Measurements from ENCODE around the gene YWHAQ. TPM values are rescaled to one million over a fixed set of nuclear protein-coding genes. Genes with fewer than 3 reads are reported as not detected.

YWHAQ gene
- total and polyA plus RNA-seq, 9 of the 15 experiments (the other 6 are each of a cell fraction or from before 2014, with no cell fraction given) = 63.1 to 359 (median 203) TPM

DNA sequence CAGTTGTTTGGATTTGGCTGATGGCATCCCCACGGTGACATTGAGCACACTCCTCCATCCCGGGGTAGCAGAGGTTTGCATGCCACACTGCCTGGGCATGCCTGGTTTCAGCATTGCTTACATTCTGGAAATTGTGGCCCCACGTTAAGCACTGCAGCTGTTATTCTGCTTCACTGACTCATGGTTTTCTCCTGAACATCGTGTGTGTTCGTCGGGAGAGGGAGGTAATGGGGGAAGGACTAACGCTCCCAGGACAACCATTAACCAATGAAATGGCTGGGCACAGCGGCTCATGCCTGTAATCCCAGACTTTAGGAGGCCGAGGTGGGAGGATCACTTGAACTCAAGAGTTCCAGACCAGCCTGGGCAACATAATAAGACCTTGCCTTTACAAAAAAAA is 28.2 kb upstream of the YWHAQ start:
- FAIRE-seq (no peak), DNase-seq (ENCODE audit: extremely low read depth in 1 of 4, low spot score in 3 of 4) (no peak), ATAC-seq (no peak)
- POLR2A ChIA-PET = no interaction called here
- Histone ChIP-seq H3K79me2 (ENCODE audit: control insufficient read depth, insufficient read depth, low read length) (no peaks in the 10 kb centered on the region), H3K9me1 (ENCODE audit: control insufficient read depth, insufficient read depth, low read length) (no peaks in the 10 kb centered on the region), H4K20me1 (replicated peaks; ENCODE audit: control insufficient read depth, insufficient read depth, low read length) (no peaks in the 10 kb centered on the region), H3K4me3 (no peak overlapping the region), H2AFZ (ENCODE audit: low read depth, low read length) (no peak overlapping the region), H3K27ac (ENCODE audit: extremely low read depth, low read depth, low read length) (no peak overlapping the region), H3K4me1 (replicated peaks in 1 of 2; ENCODE audit: control insufficient read depth in 2 of 2, insufficient read depth in 2 of 2, low read length in 2 of 2) (peaks cover 15 to 19% of the 10 kb centered on the region in 2 experiments; a peak in 3 of 5 replicates), H3K36me3 (ENCODE audit: control insufficient read depth, insufficient read depth, low read length) (no peaks in the 10 kb centered on the region), H3K27me3 (ENCODE audit: control insufficient read depth in 2 of 2, insufficient read depth in 2 of 2, low read length in 2 of 2) (peaks cover 2 to 14% of the 10 kb centered on the region in 2 experiments; a peak in 2 of 5 replicates), H3K9ac (ENCODE audit: insufficient read depth in 1 of 2, low read depth in 2 of 2, low read length in 2 of 2) (no peak overlapping the region), H3K9me3 (replicated peaks; ENCODE audit: control insufficient read depth, insufficient read depth, low read depth, low read length) (no peaks in the 10 kb centered on the region), H3K4me2 (ENCODE audit: insufficient read depth, low read length) (no peak overlapping the region)
- intact Hi-C loops (cut with micrococcal nuclease) = loop anchor here (5.0 kb wide), 1 partner anchor 103 kb away; no protein-coding TSS in a partner anchor
- in situ Hi-C loops (cut with MboI) = no loop called here
- TF ChIP-seq E2F3 (CRISPR knock-in tag; IDR thresholded peaks at IDR 0.05) = no peak
- peak; percentile 63; the same call in 1 of the 2 replicates for TF ChIP-seq RFX1 (IDR thresholded peaks at IDR 0.05)
- BruUV-seq (replicated peaks) = no TSS peak
- CTCF ChIA-PET (ENCODE audit: low intra/inter-chr PET ratio) = interaction anchor here (0.6 kb wide), 1 partner anchor 111 kb away, joined by 5 read pairs; no protein-coding TSS in a partner anchor
- WGBS (ENCODE audit: insufficient coverage, low coverage, missing lambda C conversion rate) = 6% methylated on average over 9 of the region's 9 CpGs

- 17% methylated on average over 6 of the region's 6 CpGs for WGBS (ENCODE audit: insufficient coverage, low coverage, missing lambda C conversion rate)
- no TSS peak for BruUV-seq (replicated peaks)
- no peak overlapping the region for H3K9ac ChIP-seq (ENCODE audit: insufficient read depth in 1 of 2, low read depth in 2 of 2, low read length in 2 of 2)
- no peak overlapping the region for H2AFZ ChIP-seq (ENCODE audit: low read depth, low read length)
- intact Hi-C loops (cut with micrococcal nuclease) = loop anchor here (5.0 kb wide), 1 partner anchor 105 kb away; no protein-coding TSS in a partner anchor
- H3K36me3 ChIP-seq (ENCODE audit: control insufficient read depth, insufficient read depth, low read length) = no peaks in the 10 kb centered on the region
- H3K9me1 ChIP-seq (ENCODE audit: control insufficient read depth, insufficient read depth, low read length) = no peaks in the 10 kb centered on the region
- H3K79me2 ChIP-seq (ENCODE audit: control insufficient read depth, insufficient read depth, low read length) = no peaks in the 10 kb centered on the region
- no peaks in the 10 kb centered on the region for H3K9me3 ChIP-seq (replicated peaks; ENCODE audit: control insufficient read depth, insufficient read depth, low read depth, low read length)
- ATAC-seq (peak; percentile 71), DNase-seq (ENCODE audit: extremely low read depth in 1 of 4, low spot score in 3 of 4) (peak in 1 of 4 experiments; percentile 36), FAIRE-seq (peak; percentile 49)
- H3K4me1 ChIP-seq (replicated peaks in 1 of 2; ENCODE audit: control insufficient read depth in 2 of 2, insufficient read depth in 2 of 2, low read length in 2 of 2) = peaks cover 15 to 19% of the 10 kb centered on the region in 2 experiments; a peak in 3 of 5 replicates
- in situ Hi-C loops (cut with MboI) = no loop called here
- no peak overlapping the region for H3K4me3 ChIP-seq
- ChIA-PET POLR2A (interaction anchor here (0.7 to 0.8 kb wide), 2 partner anchors 33 to 102 kb away, joined by 3 to 4 read pairs; no protein-coding TSS in a partner anchor), CTCF (ENCODE audit: low intra/inter-chr PET ratio) (no interaction called here)
- no peak overlapping the region for H3K27ac ChIP-seq (ENCODE audit: extremely low read depth, low read depth, low read length)
- no peak overlapping the region for H3K4me2 ChIP-seq (ENCODE audit: insufficient read depth, low read length)
- H3K27me3 ChIP-seq (ENCODE audit: control insufficient read depth in 2 of 2, insufficient read depth in 2 of 2, low read length in 2 of 2) = peaks cover 0 to 14% of the 10 kb centered on the region in 2 experiments; a peak in 2 of 5 replicates
- no peaks in the 10 kb centered on the region for H4K20me1 ChIP-seq (replicated peaks; ENCODE audit: control insufficient read depth, insufficient read depth, low read length)
- no peak for TF ChIP-seq ZC3H11A (IDR thresholded peaks at IDR 0.05; ENCODE audit: low read depth, low read length)
- no peak for TF ChIP-seq ZNF280B (CRISPR knock-in tag; IDR thresholded peaks at IDR 0.05)
- TF ChIP-seq ZNF699 (CRISPR knock-in tag; IDR thresholded peaks at IDR 0.05; ENCODE audit: insufficient replicate concordance) = no peak
- TF ChIP-seq TOE1 (IDR thresholded peaks at IDR 0.05; ENCODE audit: borderline replicate concordance) = no peak
- no peak for TF ChIP-seq TOE1 (CRISPR knock-in tag; IDR thresholded peaks at IDR 0.05; ENCODE audit: borderline replicate concordance, low read depth)
- no peak for TF ChIP-seq SIN3A (IDR thresholded peaks at IDR 0.05; ENCODE audit: borderline replicate concordance in 2 of 2, control insufficient read depth in 1 of 2, low read depth in 2 of 2, low read length in 2 of 2)
- TF ChIP-seq, protein P1, sequence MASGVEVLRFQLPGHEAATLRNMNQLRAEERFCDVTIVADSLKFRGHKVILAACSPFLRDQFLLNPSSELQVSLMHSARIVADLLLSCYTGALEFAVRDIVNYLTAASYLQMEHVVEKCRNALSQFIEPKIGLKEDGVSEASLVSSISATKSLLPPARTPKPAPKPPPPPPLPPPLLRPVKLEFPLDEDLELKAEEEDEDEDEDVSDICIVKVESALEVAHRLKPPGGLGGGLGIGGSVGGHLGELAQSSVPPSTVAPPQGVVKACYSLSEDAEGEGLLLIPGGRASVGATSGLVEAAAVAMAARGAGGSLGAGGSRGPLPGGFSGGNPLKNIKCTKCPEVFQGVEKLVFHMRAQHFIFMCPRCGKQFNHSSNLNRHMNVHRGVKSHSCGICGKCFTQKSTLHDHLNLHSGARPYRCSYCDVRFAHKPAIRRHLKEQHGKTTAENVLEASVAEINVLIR (CRISPR knock-in tag; IDR thresholded peaks at IDR 0.05) = no peak
- TF ChIP-seq CHD2 (IDR thresholded peaks at IDR 0.05; ENCODE audit: low read depth, low read length) = no peak
- no peak for TF ChIP-seq TCF3 (CRISPR knock-in tag; IDR thresholded peaks at IDR 0.05)
- no peak for TF ChIP-seq HES1 (IDR thresholded peaks at IDR 0.05; ENCODE audit: low read depth)
Measured at GRCh38 chr2:9657731-9658130, 26.9 kb upstream of the YWHAQ start.

Measured in K562 (cell line).